ENCODE measurements around the gene DSCAML1. TPM values are rescaled to one million over a fixed set of nuclear protein-coding genes. Genes with fewer than 3 reads are reported as not detected.
A peak's percentile ranks its signal among the peaks of the same experiment; 100 is the strongest.

DSCAML1 gene
- total RNA-seq, 1 experiment from 2014 or later, result not detected

DNA sequence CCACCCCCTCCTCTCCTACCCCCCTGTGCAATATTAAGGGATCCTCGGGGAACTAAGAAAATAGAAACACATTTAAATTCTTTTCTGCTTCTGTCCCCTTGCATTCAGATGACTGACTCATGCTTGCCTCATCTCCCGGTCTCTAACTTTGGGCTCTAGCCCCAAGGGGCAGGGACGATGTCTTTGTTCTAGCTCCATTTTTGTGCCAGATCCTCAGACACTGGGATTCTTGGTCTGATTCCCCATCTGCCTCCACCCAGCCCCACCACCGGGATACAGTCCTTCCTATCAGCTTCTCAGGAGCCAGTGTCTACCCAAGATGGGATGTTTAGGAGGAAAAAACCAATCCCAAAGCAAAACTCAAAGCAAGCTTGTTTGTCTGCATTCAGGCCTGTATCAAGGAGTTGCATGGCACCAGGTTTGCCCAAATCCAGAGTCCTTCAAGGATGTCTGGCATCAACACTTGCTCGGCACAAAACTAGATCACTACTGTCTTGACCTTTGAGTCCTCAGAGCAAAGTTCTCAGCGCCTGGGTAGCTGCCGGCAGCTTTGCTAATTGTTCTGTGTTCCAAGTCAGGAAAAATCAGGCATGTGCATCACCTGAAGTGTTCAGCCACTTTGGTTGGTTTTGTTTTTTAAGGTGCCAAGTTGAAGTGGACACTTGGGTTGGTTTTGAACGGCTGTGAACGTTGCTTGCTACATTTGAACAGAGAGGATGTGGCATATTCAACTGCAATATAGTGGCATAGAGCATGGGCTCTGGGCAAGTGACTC is 212.8 kb downstream of the DSCAML1 start:
- no peak for DNase-seq (ENCODE audit: low spot score)
- in situ Hi-C loops (cut with HindIII; ENCODE audit: low sequenced_read_pairs), result no loop called here

DNA sequence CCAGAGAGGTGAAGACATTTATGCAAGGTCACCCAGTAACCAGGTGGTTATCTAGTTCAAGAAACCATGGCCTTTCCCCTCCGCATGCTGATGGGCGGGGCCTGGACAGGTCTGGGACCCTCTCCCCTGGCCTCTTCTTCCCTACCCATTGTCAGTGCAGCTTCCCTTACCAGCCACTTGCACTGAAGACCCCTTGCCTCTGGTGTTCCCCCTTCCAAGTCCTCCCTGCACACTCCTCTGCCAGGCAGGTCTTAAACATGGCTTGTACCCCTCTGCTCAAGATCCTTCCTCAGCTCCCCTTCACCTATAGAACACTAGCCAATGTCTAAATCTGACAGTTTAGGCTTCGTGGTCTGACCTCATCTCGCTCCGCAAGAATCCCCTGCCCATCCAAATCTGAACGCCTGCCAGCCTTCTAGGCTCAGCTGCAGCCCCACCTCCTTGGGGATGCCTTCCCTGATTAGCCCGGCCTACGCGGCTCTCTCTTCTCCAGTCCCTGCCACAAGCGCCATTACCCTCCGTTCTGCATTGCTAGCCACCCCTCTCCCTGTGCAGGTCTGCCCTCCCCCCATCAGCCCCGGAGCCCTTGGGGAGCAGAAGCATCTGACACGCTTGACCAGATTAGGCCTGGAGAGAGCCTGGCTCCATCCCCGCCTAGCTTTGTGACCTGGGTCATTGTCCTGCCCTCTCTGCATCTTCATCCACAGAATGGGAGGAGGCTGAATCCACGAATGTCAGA is 213.8 kb downstream of the DSCAML1 start:
- no peak for DNase-seq (ENCODE audit: low spot score)
- in situ Hi-C loops (cut with HindIII; ENCODE audit: low sequenced_read_pairs), result no loop called here

- no peak for DNase-seq (ENCODE audit: low spot score)
- in situ Hi-C loops (cut with HindIII; ENCODE audit: low sequenced_read_pairs), result no loop called here
These were observed 214.6 kb downstream of the DSCAML1 start for GRCh38 chr11:117582433-117582832.

GRCh38 chr11:117580866-117581265 is 216.2 kb downstream of the DSCAML1 start:
- in situ Hi-C loops (cut with HindIII; ENCODE audit: low sequenced_read_pairs), result no loop called here
- DNase-seq (ENCODE audit: low spot score), result no peak

DNA sequence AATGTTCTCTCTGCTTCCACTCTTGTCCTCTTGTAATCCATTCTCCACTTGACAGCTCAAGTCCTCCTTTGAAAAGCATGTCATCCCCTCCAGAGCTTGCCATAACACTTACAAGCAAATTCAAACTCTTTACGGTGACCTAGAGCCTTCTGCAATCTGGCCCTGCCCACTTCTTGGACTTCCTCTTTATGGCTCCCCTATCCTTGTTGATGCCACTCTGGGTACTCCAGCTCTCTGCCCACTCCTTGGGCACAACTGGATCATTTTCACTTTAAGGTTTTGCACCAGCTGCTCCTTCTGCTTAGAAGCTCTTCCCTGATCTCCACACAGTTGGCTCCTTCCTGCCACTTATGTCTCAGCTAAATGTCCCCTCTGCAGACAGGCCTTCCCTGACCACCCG is 217.9 kb downstream of the DSCAML1 start:
- in situ Hi-C loops (cut with HindIII; ENCODE audit: low sequenced_read_pairs), result no loop called here

DNA sequence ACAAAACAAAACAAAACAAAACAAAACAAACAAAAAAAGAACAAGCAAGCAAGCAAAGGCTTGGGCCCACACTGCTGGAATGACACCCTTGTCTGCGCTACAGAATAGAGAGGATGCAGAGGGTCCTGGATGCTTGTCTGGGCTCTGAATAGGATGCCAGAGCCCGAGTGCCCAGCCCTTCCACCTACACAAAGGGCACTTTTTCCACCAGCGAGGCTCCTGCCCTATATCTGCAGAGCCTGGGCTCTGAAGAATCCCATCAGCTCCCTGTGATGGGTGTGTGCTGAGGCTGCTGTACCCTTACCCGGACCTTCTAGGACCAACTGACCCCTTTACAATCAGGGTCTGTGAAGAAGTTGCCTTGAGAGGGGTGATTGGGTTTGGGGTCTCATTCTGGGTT is 221.2 kb downstream of the DSCAML1 start:
- DNase-seq (ENCODE audit: low spot score), result no peak
- in situ Hi-C loops (cut with HindIII; ENCODE audit: low sequenced_read_pairs), result no loop called here

More for the DNA sequence above, 217.9 kb downstream of the DSCAML1 start:
- no peak for DNase-seq (ENCODE audit: low spot score)

DNA sequence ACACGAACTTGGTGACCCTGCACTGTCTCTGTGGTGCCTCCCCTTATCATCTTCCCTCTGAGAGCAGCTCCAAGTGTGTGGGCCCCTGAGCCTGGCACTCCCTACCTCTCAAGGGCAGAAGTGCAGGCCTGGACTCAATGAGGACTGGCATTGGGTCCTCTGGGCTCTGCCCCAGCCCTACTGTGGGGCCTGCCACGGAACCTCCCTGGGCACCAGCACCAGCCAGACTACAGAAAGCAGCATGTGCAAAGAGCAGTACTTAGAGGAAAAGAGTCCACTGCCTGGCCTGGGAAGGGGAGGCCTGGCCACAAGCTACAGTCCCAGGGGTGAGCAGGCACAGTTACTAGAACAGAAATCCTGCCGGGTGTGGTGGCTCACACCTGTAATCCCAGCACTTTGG is 222.5 kb downstream of the DSCAML1 start:
- no peak for DNase-seq (ENCODE audit: low spot score)
- in situ Hi-C loops (cut with HindIII; ENCODE audit: low sequenced_read_pairs), result no loop called here

- in situ Hi-C loops (cut with HindIII; ENCODE audit: low sequenced_read_pairs), result no loop called here
These were observed 223.7 kb downstream of the DSCAML1 start for GRCh38 chr11:117573326-117573725.

DNA sequence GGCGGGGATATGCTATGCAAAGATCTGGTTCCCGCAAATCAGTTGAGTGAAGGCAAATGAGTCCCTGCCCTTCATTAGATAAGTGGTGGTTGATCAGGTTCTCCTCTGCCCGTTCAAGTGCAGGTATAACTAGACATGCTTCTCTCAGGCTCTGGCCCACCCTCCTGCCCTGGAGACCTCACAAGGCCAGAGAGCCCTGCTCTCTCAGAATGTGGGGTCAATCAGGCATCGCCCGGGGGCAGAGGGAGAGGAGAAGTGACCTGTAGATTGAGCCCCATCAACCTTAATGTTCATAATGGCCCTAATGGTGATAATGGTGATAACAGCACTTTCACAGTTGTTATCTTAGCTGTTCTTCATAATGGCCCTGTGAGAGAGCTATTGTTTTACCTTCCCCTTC is 224.3 kb downstream of the DSCAML1 start:
- in situ Hi-C loops (cut with HindIII; ENCODE audit: low sequenced_read_pairs), result no loop called here
- DNase-seq (ENCODE audit: low spot score), result no peak

More at GRCh38 chr11:117573326-117573725, 223.7 kb downstream of the DSCAML1 start:
- no peak for DNase-seq (ENCODE audit: low spot score)

DNA sequence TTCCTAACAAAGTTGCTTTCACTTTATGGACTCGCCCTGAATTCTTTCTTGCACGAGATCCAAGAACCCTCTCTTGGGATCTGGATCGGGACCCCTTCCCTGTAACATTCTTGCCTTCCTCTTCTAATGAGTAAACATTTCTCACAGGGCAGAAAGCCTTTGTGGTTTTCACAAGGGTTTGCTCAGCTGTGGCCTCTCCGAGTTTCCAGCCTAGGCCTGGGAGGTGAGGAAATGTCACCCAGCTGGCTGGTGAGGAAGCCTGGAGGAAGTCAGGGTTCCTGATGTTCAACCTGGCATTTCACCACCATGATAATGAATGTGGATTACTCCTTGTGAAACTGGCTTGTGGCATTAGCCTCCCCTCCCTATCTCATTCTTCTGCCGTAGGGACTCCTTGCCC is 224.9 kb downstream of the DSCAML1 start:
- in situ Hi-C loops (cut with HindIII; ENCODE audit: low sequenced_read_pairs), result no loop called here
- DNase-seq (ENCODE audit: low spot score), result no peak

DNA sequence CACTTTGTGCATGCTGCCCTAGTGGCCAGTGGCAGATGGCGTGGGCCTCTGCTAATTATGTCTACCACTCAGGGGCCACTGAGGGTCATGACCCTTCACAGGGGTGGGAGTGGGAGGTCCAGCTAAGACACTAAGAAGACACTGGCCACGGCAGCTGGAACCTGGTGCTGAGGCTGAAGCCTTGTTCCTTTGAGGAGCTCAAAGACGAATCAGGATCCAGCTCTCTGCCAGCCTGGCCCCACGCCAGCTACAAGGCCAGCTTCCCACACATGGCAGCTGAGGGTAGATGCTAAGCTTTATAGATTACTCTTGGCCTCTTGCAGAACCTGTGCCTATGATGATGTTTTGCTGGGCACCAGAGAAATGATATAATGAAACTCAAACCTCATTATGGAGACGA is 226.3 kb downstream of the DSCAML1 start:
- peak; percentile 66 for DNase-seq (ENCODE audit: low spot score)
- in situ Hi-C loops (cut with HindIII; ENCODE audit: low sequenced_read_pairs), result no loop called here

DNA sequence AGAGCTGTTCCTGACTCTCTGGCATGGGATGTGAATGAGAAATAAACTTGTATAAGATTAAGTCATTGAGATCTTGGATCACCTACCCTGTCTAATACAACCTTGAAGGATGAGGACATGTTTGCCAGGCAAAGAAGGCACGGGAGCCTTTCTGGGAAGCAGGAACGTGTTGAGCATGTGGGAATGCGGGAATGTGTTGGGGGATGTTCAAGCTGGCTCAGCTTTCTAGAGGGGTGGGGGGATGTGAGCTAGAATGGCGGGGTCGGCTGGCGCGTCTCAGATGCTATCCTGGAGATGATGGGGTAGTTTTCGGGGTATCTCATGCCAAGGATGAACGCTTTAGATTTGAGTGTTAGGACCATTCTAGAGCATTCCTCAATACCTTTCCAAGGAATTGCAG is 227.1 kb downstream of the DSCAML1 start:
- DNase-seq (ENCODE audit: low spot score), result no peak
- in situ Hi-C loops (cut with HindIII; ENCODE audit: low sequenced_read_pairs), result no loop called here

DNA sequence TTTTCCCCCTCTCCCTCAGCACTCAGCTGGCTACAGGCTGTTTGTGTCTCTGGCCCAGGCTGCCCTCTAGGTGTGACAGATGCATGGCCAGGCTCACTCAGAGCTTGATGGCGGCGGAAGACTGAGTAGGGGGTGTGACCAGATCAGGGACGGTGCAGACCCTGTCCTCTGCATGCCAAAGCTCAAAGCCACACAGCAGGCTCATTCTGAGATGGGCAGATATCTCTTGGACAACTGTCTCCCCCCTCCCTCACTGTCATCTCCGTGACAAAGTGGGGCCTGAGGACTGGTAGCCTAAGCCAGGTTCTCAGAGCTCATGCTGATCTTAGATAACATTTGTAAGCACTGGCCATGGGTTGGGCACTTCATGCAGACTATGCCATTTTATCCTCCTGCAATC is 231.3 kb downstream of the DSCAML1 start:
- in situ Hi-C loops (cut with HindIII; ENCODE audit: low sequenced_read_pairs), result no loop called here
- DNase-seq (ENCODE audit: low spot score), result no peak

DNA sequence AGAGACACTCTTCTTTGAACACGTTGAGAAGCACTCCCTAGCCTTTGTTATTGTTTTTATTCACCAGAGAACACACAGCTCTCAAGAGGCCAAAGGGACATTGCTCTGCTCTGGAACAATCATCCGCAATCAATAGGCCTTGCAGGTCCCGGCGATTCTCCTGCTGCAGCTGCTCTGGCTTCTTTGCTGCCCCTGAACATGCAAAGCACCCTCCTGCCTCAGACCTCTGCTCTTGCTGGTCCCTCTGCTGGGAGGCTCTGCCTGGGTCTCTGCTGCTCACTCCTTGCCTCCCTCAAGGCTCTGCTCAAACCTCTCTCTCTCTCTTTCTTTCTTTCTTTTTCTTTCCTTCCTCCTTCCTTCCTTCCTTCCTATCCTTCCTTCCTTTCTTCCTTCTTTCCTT is 232.7 kb downstream of the DSCAML1 start:
- in situ Hi-C loops (cut with HindIII; ENCODE audit: low sequenced_read_pairs), result no loop called here
- DNase-seq (ENCODE audit: low spot score), result no peak

DNA sequence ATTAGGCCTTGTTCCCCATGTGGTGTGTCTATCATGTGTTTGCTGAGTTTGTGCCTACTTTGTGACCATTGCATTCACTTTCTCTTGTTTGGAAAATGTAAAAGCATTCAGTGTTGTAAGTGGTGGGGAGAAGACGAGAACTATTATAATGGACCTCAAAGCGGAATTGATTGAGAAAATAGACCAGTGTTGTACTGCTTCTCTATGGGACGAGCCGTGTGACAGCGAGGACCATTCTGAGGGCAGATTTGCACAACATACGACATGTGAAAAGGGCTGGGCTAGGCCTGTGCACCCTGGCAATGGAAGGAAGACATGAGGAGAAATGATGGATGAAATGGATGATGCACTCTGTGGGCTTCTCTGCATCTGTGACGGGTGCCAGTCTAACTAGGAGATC is 233.5 kb downstream of the DSCAML1 start:
- no peak for DNase-seq (ENCODE audit: low spot score)
- in situ Hi-C loops (cut with HindIII; ENCODE audit: low sequenced_read_pairs), result no loop called here

- in situ Hi-C loops (cut with HindIII; ENCODE audit: low sequenced_read_pairs), result no loop called here
- no peak for DNase-seq (ENCODE audit: low spot score)
These were observed 234.9 kb downstream of the DSCAML1 start for GRCh38 chr11:117562136-117562535.

DNA sequence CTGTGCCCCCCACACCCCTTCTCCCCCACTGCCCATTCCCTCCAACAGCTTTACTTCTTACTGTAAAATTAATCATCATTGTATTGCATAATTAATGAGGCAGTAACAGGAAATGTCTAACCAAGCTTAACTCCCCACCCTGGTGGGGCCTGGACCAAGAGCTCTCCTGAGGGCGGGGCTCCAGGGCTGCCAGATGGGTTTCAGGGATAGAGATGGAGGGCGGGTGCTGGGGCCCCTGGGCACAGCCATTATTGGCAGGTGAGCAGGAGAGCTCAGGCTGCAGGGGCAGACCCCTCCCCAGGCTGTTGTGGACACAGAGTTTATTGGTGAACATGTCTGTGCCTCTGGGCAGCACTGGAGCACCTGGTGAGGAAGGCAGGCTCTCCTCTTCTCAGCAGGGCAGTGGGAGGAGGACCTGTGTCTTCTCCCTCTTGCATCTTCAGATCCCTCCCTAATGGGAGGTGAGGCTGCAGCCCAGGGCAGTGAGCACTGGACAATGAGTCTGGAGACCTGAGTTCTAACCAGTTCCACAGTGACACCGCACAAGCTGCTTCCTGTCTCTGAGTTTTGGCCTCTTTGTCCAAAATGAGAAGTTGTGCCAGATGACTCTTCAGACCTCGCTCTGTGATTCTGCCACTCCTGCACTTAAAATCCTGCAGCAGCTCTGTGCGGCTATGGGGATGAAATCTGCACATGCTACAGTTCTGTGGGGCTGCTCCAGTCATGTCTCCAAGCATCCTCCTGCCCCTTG is 236.1 kb downstream of the DSCAML1 start:
- in situ Hi-C loops (cut with HindIII; ENCODE audit: low sequenced_read_pairs), result no loop called here
- DNase-seq (ENCODE audit: low spot score), result no peak

DNA sequence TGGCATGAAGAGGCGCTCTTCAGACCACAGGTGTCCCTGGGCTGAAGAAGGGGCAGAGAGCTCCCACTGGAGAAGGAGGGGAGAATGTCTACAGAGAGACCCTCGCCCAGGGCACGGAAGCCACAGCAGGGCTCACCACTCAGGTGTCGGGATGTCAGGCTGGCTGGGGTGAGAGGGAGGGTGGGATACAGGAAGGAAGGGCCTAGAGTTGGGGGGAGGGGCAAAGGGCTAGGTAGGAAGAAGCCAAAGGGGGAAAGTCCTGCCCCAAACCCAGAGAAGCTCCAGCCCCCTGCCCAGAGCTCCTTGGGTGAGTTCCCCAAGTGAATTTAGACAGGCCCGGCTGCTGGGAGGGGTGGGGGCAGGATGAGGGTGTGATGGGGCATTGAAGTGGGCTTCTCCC is 237.3 kb downstream of the DSCAML1 start:
- no peak for DNase-seq (ENCODE audit: low spot score)
- in situ Hi-C loops (cut with HindIII; ENCODE audit: low sequenced_read_pairs), result no loop called here

DNA sequence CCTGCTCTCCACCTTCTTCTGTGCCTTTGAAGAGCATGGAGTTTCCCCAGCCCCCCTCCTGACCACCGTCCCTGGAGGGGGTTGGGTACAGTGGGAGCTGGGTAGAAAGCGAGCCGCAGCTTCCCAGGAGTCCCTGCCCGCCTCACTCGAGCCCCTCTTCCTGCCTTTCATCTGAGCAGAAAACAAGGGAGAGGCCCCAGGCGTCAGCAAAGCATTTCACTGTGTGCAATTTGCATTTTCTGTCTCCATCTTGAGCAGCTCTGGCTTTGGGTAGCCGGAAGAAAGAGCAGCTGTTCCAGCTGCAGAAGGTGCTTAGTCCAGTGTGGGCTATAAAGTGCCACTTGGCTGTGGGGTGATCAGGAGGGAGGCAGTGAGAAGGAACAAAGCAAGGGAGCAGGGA is 239.7 kb downstream of the DSCAML1 start:
- DNase-seq (ENCODE audit: low spot score), result no peak
- in situ Hi-C loops (cut with HindIII; ENCODE audit: low sequenced_read_pairs), result no loop called here
